T follicular helper cell (primary cell): ENCODE data around the gene ASAP2.

Experiments used
- DNase-seq: peaks from one replicate; pipeline ENCODE4 v3.0.0-alpha.2; 2020; ENCODE audit warnings: low read depth

Gene ASAP2

DNA sequence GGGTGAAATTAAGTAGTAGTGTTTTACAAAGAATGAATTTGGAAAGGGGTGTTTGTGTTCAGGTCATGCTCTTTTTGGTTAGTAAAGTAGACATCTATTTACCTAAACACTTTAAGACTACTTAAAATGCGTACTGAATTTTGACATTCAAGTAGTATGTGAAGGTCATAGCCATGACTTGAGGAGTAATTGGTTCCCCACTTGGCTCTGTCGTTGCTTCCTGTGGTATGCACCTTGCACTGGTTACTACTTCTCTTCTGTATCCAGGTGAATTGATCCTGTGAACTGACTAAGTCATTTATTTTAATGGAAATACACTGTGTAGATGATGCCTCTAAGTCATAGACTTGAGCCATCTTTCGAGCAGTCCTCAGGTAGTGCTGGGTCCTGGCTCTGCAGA lies 118.8 kb downstream of the ASAP2 start:
- DNase-seq = no peak

DNA sequence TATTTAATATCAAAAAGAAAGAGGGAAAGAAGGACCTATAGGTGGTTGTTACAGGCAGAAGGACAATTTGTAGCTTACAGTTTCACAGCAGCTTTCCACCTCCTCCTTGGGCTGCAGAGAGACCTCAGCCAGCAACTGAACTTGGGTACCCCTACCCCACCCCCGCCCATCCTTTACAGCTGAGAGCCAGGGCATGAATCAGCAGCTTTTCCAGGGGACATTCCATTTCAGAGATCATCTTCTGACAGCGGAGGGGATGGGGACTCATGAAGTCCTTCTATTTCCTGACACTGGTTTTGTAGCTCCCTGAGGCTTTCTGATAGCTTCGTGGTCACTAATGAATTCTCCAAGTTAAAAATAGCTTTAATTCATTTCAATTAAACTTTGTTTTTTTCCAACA lies 120.4 kb downstream of the ASAP2 start:
- DNase-seq = no peak

DNA sequence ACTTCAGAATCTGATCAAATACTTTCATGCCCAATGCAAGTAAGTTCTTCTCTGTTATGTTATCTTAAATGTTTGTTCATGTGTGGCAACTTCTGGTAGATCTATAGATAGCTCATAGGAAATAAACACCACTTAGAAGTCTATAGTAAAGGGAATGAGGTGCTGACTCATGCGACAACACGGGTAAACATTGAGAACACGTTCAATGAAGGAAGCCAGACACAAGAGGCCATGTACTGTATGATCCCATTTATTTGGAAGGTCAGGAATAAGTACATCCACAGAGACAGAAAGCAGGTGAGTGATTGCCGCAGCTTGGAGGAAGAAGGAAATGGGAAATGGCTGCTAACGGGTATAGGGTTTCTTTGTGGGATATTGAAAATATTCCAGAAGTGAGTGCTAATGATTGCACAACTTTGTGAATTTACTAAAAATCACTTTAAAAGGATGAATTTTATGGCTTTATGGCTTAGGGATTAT lies 121.3 kb downstream of the ASAP2 start:
- no peak for DNase-seq

DNA sequence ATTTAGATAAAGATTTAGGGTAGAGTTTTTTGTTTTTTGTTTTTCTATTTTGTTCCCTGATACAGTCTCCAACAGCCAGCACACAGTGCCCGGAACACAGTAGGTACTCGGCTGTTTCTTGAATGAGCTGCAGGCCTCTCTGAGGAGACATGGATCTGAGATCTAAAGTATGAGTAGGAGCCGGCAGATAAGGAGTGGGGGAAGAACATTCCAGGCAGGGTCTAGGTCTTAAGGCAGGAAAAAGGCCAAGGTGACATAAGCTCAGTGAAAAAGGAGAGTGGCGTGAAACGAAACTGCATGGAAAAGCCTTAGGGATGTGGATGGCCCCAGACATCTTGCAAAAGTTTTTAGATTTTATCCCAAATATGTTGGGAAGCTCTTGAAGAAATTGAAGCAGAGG lies 122.3 kb downstream of the ASAP2 start:
- DNase-seq = no peak

DNA sequence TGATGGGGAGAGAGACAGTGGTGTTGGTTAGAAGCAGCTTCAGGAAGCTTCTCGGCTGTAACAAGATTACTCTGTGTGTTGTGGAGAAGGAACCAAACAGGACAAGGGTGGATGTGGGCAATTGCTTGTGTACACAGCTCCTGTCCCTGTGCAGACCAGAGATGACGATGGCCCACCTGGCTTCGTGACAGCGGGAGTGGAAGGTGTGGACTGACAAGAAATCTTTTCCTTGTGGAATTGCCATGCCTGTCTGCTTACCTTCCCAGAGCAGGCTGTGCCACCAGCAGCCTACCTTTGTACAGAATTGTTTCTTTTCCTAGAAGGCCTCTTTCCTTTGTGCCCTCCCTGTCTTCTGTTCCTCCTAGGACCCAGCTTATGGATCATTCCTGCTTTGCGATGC lies 122.9 kb downstream of the ASAP2 start:
- no peak for DNase-seq

DNA sequence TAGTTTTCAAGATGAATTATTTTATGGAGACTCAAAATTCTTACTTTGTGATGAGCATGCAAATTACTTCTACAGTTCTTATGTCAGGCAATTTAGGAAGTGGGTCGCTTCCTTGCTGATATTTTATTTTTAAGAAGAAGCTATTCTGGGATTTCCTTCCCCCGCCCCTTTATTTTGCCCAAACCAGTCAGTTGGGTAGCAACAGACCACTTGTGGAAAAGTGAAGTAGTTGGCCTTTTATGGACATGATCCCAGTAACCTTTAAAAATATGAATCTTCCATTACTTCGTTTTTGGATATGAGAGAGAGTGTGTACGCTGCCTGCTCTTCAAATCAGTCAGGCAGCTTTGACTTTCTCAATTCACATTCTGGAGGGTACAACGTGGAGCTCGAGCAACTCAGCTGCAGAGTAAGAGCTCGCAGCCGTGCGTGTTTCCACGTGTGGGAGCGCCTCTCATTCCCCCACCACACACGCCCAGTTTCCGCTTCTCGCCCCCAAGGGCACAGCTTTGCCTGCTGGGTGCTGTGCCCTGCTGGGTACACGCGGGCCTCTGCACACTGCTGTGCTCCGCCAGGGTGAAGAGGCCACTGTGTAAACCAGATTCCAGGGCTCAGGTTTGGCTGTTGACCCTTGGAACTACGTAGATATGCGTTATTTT lies 124.1 kb downstream of the ASAP2 start:
- DNase-seq = no peak

DNA sequence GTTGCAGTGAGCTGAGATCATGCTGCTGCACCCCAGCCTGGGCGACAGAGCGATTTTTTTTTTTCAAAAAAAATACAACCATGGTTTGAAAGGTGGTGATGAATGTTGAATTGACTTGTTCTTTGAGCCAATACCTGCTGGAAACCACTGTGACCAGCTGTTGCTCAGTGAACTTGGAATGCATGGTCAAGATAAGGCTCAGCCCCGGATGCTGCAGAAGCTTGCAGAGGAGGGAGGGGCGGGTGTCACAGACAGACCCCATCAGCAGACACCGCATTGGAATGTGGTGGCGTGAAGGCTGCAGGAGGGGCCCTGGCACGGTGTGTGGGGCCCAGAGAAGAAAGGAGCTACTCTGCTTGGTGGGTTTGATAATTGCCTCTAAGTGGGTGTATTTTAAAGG lies 125.1 kb downstream of the ASAP2 start:
- DNase-seq = no peak

DNA sequence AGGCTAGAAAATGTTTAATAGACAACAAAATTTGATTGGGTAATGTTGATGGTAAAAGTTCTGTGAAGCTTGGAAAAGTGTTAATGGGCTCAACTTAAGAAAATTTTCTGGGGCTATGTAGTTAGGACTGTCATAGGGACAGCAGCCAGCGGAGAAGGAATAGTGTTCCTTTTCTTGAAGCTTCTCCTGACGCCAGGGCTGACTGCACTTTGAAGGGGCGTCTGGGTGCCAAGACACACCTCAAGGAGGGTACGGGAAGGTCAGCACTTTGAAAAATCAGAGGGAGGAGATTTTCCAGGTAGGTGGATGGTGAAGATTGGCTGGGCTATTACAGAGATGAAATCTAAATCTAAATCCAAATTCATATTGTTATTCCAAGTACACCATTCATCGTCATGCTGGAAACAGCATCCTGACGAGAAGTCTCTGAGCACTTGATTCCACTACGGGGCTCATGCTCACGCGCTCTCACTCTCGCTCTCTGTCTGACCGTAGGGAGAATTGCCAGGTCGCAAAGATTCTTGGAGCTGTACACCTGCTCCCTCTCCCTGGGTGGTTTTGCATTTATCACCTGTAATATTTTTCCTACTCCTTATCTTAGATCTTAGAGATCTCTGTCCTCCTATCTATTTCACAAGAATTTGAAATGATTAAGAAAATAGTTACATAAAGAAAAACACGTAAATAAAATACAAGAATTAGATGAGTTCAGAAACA lies 125.7 kb downstream of the ASAP2 start:
- DNase-seq = no peak

DNA sequence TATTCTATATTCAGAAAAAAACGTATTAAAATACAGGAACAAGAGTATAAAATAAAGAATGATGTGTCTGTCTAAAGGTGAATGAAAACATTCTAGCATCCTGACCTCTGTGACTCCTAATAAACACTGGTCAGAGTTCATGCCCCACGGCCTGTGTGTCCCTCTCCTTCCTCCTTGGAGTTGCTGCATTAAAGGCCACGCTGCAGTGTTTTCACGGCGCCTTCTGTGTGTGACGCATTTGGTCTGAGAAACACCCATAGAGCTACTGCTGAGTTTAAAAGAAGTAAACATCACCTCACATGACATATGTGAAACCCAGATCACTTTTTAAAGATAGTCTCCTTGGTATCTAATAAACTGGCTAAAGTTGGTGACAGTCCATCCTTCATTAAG lies 126.2 kb downstream of the ASAP2 start:
- no peak for DNase-seq

DNA sequence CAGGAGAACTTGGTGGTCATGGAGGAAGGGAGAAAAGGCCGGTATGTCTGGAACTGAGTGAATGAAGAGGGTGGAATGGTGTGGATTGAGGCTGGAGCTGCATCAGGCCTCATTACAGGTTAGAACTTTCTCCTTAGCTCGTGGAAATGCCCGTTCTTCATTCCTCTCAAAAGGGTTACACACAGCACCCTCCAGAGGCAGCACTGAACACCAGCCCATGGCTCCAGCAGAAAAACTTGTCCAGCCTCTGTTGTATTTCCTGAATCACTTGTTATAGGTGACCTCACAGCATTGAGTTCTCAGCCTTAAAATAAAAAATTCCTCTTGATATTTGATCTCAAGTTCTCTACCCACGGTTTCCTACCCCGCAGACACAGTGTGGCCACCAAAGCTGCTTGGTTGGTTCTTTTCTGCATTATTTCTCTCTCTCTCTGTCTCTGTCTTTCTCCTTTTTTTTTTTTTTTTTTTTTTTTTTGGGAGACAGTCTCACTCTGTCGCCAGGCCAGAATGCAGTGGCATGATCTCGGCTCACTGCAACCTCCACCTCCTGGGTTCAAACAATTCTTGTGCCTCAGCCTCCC lies 127.1 kb downstream of the ASAP2 start:
- DNase-seq = no peak

DNA sequence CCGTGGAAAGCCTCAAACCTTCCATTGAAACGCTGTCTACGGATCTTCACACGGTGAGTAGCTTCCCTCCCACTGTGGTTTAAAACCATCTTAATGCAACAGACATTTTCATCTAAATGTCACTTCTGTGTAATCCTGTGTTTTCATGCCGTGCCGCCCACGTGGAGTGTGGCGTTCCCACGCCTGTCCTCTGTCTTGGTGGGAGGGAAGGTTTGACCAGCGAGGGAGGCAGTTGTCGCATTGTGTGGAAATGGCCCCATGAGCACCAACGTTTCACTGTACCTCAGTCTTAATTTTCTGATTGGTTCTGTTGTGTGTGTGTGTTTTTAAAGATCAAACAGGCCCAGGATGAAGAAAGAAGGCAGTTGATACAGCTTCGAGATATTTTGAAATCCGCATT lies 128.1 kb downstream of the ASAP2 start:
- no peak for DNase-seq

DNA sequence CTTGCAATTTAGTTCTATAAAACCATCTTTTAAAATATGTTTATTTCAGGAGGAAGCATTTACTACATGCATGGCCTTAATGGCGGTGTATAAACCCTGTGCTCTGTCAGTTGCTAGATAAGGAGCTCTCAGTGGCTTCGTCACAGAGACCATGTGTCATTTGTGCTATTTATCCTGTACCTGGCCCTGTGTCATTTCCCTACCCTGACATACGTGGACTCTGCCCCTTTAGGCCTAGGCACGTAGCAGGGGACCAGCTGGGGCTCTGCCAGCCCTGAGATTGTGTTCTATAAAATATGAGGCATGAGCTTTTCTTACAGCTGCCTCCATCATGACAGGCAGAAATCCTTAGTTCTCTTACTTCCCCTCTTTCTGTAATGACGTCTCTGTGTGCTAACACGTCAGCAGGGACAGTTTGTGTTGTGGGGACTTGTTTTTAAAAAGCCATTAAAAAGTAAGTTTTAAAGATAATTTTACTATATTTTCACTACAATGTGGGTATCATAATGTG lies 128.8 kb downstream of the ASAP2 start:
- DNase-seq = no peak

DNA sequence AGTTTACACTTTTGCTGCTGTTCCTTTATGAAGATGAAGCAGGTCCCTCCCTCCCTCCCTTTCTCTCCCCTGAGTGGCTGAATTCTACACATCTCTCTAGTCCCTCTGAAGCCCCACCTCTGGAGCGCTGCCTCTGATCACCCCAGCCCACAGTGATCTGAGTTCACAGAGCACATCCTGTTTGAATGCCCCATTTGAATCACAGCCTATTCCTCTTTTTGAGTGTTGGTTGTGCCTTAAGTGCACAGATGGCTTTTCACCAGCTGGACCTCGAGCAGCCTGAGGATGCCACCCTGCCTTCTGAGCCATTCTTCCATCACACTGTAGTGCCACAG lies 129.6 kb downstream of the ASAP2 start:
- no peak for DNase-seq

DNA sequence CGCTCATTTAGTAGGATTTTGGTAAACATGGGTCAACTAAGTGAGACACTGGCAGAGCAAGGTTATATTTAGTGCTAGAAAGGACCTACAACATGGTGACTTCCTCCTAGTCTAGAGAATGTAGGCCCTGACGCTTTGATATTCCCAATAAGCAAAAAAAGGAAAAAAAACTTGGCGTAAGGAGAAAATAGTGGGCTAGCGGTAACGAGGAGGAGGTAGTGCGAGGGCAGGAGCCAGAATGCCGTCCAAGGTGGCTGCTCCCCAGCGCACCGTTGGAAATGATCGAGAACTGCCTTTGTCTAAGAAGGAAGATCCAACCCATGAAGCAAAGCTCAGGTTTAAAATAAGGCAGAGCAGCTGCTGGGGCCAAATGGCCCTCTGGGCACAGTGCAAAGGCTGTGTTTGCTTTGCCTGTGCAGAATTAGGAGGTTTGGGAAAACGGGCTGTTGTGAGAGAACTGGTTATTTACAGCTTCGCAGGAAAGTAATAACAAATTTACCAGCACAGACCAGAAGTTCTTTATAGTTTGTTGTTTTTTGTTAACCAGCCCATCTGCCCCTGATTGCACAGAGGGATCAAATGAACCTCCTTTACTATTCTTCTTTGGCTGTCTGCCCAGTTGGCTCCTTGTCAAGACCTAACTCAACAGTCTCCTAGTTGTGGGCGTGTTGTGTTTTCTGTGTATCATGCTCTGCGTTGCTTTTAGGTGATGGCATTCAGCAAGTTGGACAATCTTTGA lies 130.1 kb downstream of the ASAP2 start:
- no peak for DNase-seq

DNA sequence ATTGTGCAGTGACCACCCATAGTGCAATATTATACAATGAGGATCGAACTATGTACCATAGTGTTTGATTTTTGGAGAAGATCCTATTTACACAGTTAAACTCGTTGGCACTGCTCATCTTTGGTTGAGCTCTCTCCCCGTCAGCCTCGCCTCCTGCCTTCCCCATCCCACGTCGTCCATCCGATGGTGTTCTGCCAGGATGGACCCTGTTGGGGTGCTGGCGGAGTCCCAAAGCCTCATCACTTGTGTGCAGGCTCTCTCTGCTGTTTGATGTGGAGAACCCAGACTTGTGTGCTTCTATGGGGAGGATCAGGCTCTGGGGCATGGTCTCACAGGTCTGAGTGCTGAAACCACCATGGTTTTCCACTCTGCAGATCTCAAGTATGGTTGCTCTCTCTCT lies 131.3 kb downstream of the ASAP2 start:
- no peak for DNase-seq

DNA sequence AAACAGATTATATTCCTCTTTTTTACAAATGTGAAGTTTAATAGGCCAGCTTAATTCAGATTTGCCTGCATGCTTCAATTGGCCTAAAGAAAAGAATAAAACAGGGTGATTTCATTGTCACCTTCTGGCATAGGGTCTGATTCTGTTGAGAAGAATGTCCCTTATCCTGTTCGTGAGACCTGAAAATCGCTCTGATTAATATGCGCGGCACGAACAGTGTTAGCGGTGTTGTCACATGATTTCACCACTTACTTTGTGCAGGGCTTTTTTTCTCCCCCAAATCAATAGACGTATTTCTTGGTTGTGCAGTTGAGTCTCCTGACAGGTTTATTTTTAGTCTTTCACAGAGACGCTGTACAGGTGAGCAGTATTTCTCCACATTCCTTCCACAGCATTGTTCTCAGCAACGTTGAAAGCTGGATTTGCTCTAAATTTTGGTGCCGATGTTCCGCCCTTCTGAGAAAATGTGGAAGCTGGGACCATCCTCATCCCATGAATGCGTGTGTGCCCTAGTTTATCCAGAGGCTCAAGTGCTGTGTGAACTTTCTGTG lies 134.8 kb downstream of the ASAP2 start:
- DNase-seq = no peak

DNA sequence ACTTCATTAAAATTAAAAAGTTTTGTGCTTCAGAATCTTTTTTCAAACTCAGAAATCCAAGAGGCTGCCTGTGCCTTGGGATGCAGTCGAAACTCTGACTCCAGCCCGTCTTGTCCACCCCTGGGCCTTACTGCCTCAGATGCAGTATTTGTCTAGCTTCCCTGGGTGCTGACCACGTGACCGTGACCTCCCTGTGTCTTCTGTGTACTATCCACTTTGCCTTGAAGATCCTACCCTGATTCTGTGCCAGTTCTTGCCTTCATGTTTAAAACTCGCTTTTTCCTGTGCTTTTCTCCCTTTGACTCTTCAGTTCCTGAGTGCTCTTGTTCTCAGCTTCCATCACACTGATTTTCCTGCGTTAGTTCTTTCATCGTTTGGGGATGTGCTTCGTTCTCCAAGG lies 136.0 kb downstream of the ASAP2 start:
- DNase-seq = no peak

DNA sequence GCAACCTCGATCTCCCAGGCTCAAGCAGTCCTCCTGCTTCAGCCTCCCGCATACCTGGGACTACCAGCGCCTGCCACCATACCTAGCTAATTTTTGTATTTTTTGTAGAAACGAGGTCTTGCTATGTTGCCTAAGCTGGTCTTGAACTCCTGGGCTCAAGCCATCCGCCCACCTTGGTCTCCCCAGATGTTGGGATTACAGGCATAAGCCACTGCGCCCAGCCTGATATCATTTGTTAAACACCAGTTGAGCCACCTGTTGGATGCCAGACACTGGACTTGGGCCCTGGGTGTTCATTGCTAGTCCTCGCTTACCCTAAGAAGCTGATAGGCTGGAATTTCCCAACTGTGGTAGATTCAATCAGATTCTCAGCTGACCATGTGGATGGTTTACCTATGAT lies 136.9 kb downstream of the ASAP2 start:
- no peak for DNase-seq

DNA sequence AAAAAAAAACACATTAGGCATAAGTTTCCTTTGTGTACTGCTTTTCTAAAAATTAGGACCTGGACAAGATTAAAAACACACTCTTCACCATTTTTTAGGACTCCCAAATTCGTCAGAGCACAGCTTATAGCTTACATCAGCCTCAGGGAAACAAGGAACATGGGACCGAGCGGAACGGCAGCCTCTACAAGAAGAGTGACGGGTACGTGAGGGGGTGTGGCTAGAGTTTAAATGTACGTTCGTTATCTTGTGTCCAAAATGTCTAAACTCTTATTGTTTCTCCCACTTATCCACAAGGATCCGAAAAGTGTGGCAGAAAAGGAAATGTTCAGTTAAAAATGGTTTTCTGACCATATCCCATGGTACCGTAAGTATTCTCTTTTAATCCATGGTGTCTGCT lies 137.8 kb downstream of the ASAP2 start:
- DNase-seq = no peak

DNA sequence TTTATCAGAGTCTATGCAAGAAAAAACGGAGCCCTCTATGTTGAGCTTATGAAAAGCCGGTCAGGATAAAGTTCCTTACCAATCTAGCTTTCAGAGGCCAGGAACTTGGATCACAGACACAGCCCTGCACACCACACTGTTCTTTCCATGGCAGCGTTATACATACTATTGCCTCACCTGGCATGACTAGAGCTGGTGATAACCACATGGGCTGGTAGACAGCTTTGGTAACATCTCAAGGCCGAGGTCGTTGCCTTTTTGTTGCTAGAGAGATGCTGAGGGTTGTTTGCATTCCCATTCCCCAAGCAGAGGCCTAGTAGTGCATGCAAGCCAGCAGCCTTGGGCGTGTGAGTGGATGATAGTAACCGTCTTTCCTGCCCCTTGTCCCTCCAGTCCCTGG lies 138.7 kb downstream of the ASAP2 start:
- no peak for DNase-seq

DNA sequence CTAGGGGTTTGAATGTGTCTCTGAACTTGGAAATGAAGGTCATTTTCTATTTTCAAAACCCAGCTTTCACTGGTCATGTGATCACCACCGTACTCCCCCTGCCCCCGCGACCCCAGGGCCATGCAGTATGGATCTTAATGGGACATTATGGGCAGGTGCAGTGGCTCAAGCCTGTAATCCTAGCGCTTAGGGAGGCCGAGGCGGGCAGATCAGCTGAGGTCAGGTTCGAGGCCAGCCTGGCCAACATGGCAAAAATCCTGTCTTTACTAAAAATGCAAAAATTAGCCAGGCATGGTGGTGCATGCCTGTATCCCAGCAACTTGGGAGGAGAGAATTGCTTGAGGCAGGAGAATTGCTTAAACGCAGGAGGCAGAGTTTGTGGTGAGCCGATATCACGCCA lies 139.4 kb downstream of the ASAP2 start:
- DNase-seq = no peak

DNA sequence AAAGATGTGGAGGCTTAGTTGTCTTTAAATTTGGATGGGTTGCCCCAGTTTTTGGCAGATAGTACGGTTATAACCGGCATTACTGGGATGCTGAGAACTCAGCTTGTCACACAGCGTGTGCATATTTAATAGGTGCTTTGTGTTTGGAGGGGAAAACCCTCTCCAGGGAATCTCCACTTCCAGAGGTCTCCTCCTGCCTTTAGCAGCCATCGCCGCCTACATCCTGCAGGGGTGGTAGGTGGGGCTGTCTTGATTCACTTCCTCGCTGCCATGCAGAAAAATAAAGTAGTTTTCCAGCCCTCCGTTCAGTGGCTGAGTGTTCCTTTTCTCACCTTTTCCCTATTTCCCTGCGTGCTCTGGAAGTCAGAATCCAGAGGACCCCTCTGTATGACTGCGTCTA lies 140.3 kb downstream of the ASAP2 start:
- DNase-seq = no peak
